Subcutaneous adipose tissue (tissue), 4 donors: ENCODE results near the gene KRTAP3-2. TPM values are rescaled to one million over a fixed set of nuclear protein-coding genes. Genes with fewer than 3 reads are reported as not detected.

Experiments
- CTCF ChIP-seq: fragments of 450-650 bp; IDR thresholded peaks from one replicate; pipeline ENCODE4 v1.5.1; 2016; ENCODE audit warnings: low read depth, mild to moderate bottlenecking, control low read depth, antibody characterized with exemption, moderate library complexity
- total RNA-seq, 4 donors: library from RNA; depleted of rRNA; stranded (reverse); fragments of >200 nt; gene quantifications; one replicate each; pipeline ENCODE4 v1.1.0, GENCODE V29; 2016

Gene KRTAP3-2
- total RNA-seq, 4 donors from 2014 or later = not detected

DNA sequence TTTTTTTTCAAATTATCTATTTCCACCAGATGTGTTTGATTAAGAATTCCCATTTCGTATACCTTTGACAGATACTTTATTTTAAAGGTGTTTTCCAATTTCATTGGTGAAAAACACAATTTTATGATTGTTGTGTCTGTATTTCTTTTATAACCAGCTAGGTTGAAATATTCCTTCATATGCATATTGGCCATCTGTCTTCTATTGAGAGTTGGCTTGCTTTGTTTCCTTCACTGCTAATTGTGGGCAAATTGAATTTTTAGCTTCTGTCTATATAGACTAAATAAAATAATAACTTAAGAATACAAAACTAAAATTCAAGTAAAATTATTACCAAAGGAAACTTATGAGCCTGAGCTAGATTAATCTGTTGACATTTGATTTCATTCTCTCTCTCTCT is 4.6 kb downstream of the KRTAP3-2 start:
- TF ChIP-seq CTCF = no peak

DNA sequence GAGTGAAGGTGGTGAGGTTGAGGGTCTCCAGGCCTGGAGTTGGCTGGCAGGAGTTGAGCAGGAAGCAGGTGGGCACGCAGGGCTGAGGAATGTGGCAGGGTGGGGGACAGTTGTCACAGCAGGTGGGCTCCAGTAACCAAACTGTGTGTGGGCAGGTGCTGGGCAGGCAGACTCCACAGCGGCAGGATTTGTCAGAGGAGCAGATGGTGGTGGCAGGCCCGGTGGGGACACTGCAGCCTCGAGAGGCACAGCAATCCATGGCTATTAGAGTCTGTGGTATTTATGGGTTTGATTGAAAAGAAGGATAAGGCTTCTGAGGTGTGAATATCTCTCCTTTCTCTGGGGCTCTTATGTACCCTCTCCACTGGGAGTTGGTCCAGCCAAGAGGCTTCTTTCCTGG is 5.9 kb downstream of the KRTAP3-2 start, which contains the start of gene KRTAP3-3:
Gene KRTAP3-3 (minus strand): TSS at position 326 of the 400 bp plus-strand sequence. CDS start 67 bp downstream, at position 259.
- TF ChIP-seq CTCF = no peak

GRCh38 chr17:40993084-40993483 is 6.6 kb downstream of the KRTAP3-2 start:
- no peak for TF ChIP-seq CTCF

GRCh38 chr17:40992666-40993065 is 7.0 kb downstream of the KRTAP3-2 start:
- TF ChIP-seq CTCF = no peak

- no peak for TF ChIP-seq CTCF
These were observed 12.8 kb downstream of the KRTAP3-2 start for GRCh38 chr17:40986920-40987319.

- no peak for TF ChIP-seq CTCF
These were observed 15.5 kb downstream of the KRTAP3-2 start, which contains the start of gene KRT40 for GRCh38 chr17:40984226-40984625. Gene KRT40, minus strand, starts transcription at chr17:40984326. Its CDS starts 53 bp downstream, at chr17:40984273.

DNA sequence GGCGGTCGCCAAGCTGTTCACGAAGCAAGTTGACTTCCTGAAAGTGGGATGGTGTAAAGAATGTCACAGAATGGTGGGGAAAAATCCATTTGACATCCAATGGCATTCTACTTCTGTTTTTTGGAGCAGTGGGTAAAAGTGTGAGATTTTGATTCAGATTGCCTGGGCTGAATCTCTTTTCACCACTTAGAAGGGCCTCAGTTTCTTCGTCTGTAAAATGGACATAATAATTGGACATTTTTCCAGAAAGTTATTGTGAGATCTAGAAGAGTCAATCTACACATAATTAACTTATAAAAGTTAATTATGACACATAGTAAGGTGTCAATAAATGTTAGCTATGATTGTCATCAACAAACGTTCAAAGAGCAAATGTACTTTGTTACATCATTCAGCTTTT is 18.6 kb downstream of the KRTAP3-2 start:
- TF ChIP-seq CTCF = no peak
